Measurements from ENCODE around the gene RIPOR2.
"Not testable (repeated sequence)": the region's sequence is repeated elsewhere in the genome, so short reads cannot be mapped to it uniquely, and the experiment has no call there.

RIPOR2 gene

GRCh38 chr6:24953726-24954125 is 18.0 kb upstream of the RIPOR2 start:
- DNase-seq, result no peak

DNA sequence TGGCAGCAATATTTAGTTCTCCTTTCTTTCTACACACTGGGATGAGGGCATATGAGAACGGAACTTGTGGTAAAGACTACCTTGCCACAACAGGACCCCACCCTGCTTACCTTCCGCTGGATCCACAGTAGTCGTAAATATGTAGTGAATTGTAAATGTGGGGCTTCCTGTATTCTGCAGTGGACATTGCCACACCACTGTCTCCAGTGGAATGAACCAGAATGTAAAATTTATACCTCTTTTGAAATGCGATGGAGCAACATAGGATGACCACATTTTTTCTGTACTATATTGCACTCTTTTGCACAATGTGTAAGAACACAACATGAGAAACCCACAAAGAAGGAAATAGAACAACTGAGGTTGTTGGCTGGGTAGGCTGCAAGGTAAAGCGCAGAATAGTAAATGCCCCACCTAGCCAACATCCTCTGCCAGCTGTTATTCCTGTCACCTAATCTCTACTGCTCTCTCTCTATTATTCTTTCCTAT is 16.1 kb upstream of the RIPOR2 start:
- no peak for DNase-seq

DNA sequence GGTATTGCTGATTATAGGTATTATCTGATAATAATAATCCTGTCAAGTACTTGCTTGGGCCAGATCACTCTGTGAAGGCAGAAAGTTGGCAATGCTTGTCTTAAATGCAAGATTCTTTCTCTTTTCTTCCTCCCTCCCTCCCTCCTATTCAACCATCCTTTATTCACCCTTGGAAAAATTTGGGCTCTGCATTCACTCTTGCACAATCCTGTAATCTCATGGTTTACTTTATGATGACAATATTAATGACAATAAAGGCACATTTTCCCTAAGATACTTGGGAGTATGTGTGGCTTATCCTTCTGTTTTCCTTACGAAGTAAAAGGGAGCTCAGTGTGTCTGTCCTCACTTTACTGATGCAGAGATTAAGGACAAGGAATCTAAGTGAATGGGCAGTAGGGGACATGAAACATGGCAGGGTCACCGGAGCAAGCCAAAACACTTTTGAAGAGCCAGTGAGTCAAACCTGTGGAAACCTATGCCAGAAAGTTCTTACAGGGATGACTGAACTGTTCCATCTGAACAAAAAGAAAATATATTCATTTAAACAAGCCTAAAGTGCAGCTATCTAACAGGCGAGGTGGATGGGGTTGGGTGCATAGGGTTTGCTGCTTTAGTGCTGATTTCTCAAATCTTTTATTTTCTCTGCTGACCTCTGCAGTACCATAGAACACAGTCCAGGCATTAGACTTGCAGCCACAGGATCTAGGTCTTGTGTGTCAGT is 14.6 kb upstream of the RIPOR2 start:
- no peak for DNase-seq

DNA sequence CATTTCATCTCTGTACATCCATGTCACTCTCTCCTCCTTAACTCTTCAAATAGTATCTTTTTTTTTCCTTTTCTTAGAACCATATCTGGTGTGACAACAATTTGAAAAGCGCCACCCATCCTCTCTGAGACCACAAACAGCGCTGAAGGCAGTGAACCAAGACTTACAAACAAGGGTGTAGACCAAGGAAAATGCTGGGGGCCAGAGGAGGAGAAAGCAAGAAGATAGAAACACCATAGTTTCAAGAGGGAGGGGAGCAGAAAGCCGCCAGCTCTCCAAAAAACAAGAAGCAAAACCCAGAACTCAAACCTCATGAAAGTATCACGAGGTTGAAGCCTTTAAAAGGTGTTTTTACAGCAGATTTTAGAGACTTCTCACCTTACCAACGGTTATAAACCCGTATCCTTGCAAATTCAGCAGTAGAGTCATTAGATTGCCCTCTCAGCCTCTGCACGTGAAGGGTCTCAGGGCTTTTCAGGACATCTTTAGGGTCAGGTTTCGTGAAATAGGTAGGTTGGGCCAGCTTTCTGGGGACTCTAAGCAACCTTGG is 13.3 kb upstream of the RIPOR2 start:
- no peak for DNase-seq

GRCh38 chr6:24948261-24948660 is 12.5 kb upstream of the RIPOR2 start:
- not testable (repeated sequence) for DNase-seq

DNA sequence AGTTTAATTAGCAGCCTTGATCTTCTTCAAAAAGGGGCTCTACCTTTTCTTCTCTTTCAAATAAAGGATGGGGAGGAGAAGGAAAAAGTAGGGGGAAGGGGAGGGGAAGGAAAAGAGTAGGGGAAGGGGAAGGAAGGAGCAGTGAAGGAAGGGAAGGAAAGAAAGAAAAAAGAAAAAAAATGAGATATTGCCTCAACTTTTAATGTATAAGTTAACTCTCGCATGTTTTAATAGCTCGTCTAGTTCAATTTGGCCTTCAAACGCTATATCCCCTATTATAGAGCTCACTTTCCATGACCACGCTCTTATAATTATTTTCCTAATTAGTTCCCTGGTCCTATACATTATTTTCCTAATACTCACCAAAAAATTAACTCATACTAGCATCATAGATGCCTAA is 11.9 kb upstream of the RIPOR2 start:
- DNase-seq, result no peak

DNA sequence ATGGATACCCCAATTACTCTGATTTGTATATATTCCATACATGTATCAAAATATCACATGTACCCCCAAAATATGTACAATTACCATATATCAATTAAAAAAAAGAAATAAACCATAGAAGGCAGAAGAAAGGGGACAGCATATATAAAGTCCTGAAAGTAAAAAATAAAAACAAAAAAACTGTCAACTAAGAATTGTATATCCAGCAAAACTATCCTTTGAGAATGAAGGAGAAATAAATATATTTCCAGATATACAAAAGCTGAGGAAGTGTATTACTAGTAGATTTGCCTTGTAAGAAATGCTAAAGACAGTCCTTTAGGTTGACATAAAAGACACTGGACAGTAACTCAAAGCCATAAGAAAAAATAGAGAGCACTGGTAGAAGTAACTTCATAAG is 9.3 kb upstream of the RIPOR2 start:
- no peak for DNase-seq

- DNase-seq, result no peak
Observed at GRCh38 chr6:24943774-24944173, 8.0 kb upstream of the RIPOR2 start.

DNA sequence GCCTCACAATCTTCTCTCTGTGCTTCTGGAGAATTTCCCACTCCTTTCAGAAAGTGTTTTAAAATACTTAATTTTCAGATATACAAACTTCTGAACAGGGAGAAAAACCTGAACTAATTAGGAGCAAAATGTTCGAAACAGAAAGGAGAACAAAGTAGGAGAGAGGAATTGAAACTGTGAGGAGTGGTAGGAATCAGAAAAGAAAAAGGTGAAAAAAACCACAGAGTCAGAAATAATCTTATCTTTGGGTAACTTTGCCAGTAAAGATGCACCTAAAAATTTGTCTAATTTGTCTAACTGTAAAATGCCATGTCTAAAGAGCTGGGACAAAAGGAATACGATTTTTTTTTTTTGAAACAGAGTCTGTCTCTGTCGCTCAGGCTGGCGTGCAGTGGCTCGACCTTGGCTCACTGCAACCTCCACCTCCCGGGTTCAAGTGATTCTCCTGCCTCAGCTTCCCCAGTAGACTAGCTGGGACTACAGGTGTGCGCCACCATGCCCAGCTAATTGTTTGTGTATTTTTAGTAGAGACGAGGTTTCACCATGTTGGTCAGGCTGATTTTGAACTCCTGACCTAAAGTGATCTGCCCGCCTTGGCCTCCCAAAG is 4.7 kb upstream of the RIPOR2 start:
- DNase-seq, result no peak

- peak; percentile 61 for DNase-seq
Observed at GRCh38 chr6:24936641-24937317, 1.0 kb upstream of the RIPOR2 start.

GRCh38 chr6:24933868-24934401 is 1.8 kb downstream of the RIPOR2 start:
- peak; percentile 43 for DNase-seq

DNA sequence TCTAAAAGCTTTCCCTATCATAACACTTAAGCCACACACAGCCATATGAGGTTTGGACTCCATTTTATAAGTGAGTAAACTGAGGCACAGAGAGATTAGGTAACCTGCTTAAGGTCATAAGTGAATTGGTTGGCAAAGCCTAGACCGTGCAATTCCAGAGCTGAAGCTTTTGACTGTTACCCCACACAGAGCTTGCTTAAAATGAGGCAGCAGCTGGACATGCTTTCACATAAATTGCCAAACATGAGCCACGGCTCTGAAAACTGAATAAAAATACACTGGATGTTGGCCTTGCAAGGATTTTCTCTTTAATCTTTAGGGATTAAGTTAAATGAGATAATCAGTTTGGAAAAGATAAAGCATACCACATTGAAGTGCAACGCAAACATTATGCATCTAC is 2.5 kb downstream of the RIPOR2 start:
- DNase-seq, result no peak

DNA sequence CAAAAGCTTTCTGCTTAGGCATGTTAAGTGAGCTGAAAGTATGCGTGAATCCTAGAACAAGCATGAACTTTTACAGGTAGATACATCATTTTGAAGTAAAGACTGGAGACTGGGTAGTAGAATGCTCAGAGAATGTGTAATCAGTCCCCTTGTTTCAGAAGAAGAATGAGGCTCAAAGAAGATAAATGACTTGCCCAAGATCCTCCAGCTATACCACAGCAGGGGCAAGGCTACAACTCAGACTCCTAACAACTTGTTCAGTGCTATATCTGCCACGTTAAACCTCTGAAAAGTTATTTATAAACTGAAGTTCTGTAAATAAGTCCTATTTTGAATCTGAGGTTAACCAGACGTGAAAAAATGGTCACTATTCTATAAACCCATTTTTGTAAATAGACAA is 2.9 kb downstream of the RIPOR2 start:
- DNase-seq, result no peak

- DNase-seq, result no peak
Observed at GRCh38 chr6:24931718-24932691, 3.8 kb downstream of the RIPOR2 start.

- DNase-seq, result no peak
Observed at GRCh38 chr6:24931296-24931695, 4.5 kb downstream of the RIPOR2 start.

DNA sequence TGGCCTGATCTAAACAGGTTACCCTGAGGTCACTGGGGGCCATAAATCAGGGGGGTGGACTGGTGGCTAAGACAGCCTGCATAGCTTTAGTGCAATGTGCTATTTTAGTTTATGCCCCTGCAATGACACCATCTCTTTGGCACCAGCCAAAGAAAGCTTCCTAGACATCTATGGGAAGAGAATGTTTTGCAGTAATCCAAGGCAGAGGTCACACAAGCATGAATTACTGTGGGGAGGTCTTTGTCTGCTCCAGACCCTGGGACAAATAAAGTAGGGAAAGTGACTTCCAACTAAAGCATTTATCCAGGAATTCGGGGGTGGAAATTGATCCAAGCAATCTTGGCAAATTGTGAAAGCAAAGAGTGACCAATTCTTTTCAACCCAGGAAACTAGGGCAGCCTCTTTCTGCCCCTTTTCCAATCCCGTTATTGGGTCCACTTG is 5.3 kb downstream of the RIPOR2 start:
- DNase-seq, result no peak

DNA sequence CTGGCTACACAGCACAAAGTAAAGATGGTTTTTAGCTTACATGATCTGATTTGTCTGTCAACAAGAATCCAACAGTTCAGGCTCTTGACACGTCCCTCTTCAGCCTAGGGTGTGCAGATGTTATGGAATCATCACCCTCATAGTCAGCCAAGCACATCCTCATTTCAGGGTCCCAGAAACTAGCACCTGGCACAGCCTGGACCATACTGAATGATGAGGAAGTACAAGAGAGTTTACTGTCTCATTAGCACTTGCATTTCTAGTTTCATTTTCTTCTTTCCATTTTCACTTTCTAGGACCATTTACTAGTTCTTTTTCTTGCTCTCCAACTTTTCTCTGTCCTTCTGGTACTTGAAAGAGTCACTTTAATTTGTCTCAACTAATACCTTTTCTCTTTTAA is 6.5 kb downstream of the RIPOR2 start:
- peak; percentile 30 for DNase-seq

- no peak for DNase-seq
Observed at GRCh38 chr6:24927985-24928745, 7.6 kb downstream of the RIPOR2 start.

- peak; percentile 48 for DNase-seq
Observed at GRCh38 chr6:24927277-24927955, 8.3 kb downstream of the RIPOR2 start.

- not testable (repeated sequence) for DNase-seq
Observed at GRCh38 chr6:24926647-24927046, 9.1 kb downstream of the RIPOR2 start.

- DNase-seq, result no peak
Observed at GRCh38 chr6:24926192-24926591, 9.6 kb downstream of the RIPOR2 start.
